ENCODE measurements around the gene CNTN2.

The CNTN2 gene

DNA sequence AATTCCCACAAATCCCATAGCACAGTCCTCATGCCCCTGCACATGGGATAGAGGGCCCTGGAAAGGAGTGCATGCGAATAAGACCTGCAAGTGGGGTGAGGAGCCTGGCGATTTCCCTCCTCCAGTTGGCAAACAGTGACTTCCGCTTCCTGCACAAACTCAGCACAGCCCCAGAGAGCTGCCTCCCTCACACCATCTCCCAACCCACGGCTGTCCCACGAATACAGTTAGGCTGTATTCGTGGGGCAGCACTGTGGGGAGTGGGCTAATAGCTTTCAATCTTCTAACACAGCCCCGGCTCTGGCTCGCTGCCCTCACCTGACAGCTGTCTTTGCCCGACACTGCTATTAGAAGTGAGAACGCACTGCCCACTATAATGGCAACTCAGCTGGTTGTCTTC lies 28.2 kb upstream of the CNTN2 start:
- Histone ChIP-seq H3K36me3 (ENCODE audit: insufficient read depth, low read length) (no peaks in the 10 kb centered on the region), H3K27me3 (ENCODE audit: insufficient read depth, low read length, poor library complexity) (peaks cover 24% of the 10 kb centered on the region), H3K9me3 (ENCODE audit: insufficient read depth, low read length, severe bottlenecking) (no peaks in the 10 kb centered on the region), H3K4me3 (ENCODE audit: low read depth in 1 of 2, low read length in 2 of 2) (no peak overlapping the region), H3K79me2 (ENCODE audit: insufficient read depth, low read length) (no peaks in the 10 kb centered on the region), H3K27ac (ENCODE audit: low read length) (no peak overlapping the region), H3K4me2 (ENCODE audit: insufficient read depth, low read length) (no peak overlapping the region), H4K20me1 (ENCODE audit: insufficient read depth, low read length) (0 out of 2 replicates have a peak, but pooled peaks cover 3% of the 10 kb centered on the region), H2AFZ (ENCODE audit: low read depth, low read length) (no peak overlapping the region), H3K4me1 (ENCODE audit: insufficient read depth, low read length) (no peaks in the 10 kb centered on the region), H3K9ac (ENCODE audit: low read depth, low read length) (no peak overlapping the region)
- TF ChIP-seq, protein P1, sequence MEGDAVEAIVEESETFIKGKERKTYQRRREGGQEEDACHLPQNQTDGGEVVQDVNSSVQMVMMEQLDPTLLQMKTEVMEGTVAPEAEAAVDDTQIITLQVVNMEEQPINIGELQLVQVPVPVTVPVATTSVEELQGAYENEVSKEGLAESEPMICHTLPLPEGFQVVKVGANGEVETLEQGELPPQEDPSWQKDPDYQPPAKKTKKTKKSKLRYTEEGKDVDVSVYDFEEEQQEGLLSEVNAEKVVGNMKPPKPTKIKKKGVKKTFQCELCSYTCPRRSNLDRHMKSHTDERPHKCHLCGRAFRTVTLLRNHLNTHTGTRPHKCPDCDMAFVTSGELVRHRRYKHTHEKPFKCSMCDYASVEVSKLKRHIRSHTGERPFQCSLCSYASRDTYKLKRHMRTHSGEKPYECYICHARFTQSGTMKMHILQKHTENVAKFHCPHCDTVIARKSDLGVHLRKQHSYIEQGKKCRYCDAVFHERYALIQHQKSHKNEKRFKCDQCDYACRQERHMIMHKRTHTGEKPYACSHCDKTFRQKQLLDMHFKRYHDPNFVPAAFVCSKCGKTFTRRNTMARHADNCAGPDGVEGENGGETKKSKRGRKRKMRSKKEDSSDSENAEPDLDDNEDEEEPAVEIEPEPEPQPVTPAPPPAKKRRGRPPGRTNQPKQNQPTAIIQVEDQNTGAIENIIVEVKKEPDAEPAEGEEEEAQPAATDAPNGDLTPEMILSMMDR (IDR thresholded peaks at IDR 0.05; ENCODE audit: borderline replicate concordance, extremely low read depth, low read length, poor library complexity, severe bottlenecking): no peak
- DNase-seq: no peak
- no peak for ATAC-seq (ENCODE audit: insufficient read depth, low read depth)

DNA sequence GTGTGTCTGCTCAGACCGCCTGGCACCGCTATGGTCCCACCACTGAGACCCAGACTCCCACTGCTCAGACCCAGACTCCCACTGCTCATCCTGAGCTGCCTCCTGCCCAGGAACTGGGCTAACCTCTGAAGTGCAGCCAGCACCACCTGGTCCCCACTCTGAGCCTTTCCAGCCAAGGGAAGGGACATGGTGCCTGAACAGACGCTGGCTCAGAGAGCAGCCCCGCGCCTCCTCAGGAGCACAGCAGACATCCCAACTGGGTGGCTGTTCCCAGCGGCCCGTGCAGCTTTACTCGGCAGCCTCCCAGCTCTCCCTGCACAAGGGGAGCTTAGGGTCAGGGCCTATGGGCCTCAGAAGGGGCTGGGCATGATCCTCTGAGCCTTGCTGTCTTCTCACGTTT lies 27.8 kb upstream of the CNTN2 start:
- Histone ChIP-seq H3K9ac (ENCODE audit: low read depth, low read length) (no peak overlapping the region), H3K27ac (ENCODE audit: low read length) (no peak overlapping the region), H3K36me3 (ENCODE audit: insufficient read depth, low read length) (no peaks in the 10 kb centered on the region), H2AFZ (ENCODE audit: low read depth, low read length) (no peak overlapping the region), H4K20me1 (ENCODE audit: insufficient read depth, low read length) (0 out of 2 replicates have a peak, but pooled peaks cover 3% of the 10 kb centered on the region), H3K4me3 (ENCODE audit: low read depth in 1 of 2, low read length in 2 of 2) (no peak overlapping the region), H3K79me2 (ENCODE audit: insufficient read depth, low read length) (no peaks in the 10 kb centered on the region), H3K9me3 (ENCODE audit: insufficient read depth, low read length, severe bottlenecking) (no peaks in the 10 kb centered on the region), H3K4me2 (ENCODE audit: insufficient read depth, low read length) (no peak overlapping the region), H3K4me1 (ENCODE audit: insufficient read depth, low read length) (no peaks in the 10 kb centered on the region), H3K27me3 (ENCODE audit: insufficient read depth, low read length, poor library complexity) (peaks cover 28% of the 10 kb centered on the region)
- TF ChIP-seq, protein P1 (IDR thresholded peaks at IDR 0.05; ENCODE audit: borderline replicate concordance, extremely low read depth, low read length, poor library complexity, severe bottlenecking): no peak
- TF ChIP-seq EZH2 (IDR thresholded peaks at IDR 0.05; ENCODE audit: borderline replicate concordance, low read depth, low read length, severe bottlenecking): no peak
- ATAC-seq (ENCODE audit: insufficient read depth, low read depth) (no peak), DNase-seq (no peak)

DNA sequence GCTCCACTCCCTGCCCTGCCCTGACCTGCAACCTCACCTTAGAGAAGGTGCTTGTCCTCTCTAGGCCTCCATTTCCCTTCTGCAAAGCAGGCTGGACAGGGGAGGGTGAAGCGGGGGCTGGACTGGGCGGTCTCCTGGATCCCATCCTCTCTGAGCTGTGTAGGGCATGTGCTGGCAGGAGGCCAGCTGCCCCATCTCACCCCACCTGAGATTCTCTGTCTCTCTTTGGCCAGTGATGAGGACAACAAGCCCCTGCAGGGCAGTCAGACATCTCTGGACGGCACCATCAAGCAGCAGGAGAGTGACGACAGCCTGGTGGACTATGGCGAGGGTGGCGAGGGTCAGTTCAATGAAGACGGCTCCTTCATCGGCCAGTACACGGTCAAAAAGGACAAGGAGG lies 26.9 kb upstream of the CNTN2 start:
- Histone ChIP-seq H3K9ac (ENCODE audit: low read depth, low read length) (no peak overlapping the region), H3K79me2 (ENCODE audit: insufficient read depth, low read length) (no peaks in the 10 kb centered on the region), H3K4me1 (ENCODE audit: insufficient read depth, low read length) (no peaks in the 10 kb centered on the region), H3K4me2 (ENCODE audit: insufficient read depth, low read length) (no peak overlapping the region), H4K20me1 (ENCODE audit: insufficient read depth, low read length) (0 out of 2 replicates have a peak, but pooled peaks cover 3% of the 10 kb centered on the region), H3K27ac (ENCODE audit: low read length) (no peak overlapping the region), H2AFZ (ENCODE audit: low read depth, low read length) (no peak overlapping the region), H3K36me3 (ENCODE audit: insufficient read depth, low read length) (no peaks in the 10 kb centered on the region), H3K9me3 (ENCODE audit: insufficient read depth, low read length, severe bottlenecking) (no peaks in the 10 kb centered on the region), H3K4me3 (ENCODE audit: low read depth in 1 of 2, low read length in 2 of 2) (no peak overlapping the region), H3K27me3 (ENCODE audit: insufficient read depth, low read length, poor library complexity) (peaks cover 33% of the 10 kb centered on the region)
- TF ChIP-seq, protein P1 (IDR thresholded peaks at IDR 0.05; ENCODE audit: borderline replicate concordance, extremely low read depth, low read length, poor library complexity, severe bottlenecking): no peak
- ATAC-seq (ENCODE audit: insufficient read depth, low read depth): no peak
- no peak for DNase-seq

DNA sequence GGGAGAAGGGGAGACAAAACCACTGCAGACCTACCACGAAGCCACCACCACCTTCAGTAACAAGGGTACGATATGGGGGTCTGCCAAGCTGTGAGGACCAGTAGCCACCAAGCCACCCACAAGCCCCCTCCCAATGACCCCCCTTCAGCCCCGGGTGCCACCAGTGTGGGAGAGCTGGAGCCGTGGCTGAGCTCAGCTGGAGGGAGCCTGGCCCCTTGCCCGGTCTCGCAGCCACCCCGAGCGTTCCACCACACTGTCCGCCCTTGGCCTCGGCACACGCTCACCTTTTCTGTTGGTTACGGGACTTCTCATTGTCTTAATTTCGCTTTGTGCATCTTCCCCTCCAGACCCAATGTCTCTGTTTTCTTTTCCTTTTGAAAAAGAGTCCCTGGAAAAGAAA lies 26.4 kb upstream of the CNTN2 start:
- no peaks in the 10 kb centered on the region for H3K9me3 ChIP-seq (ENCODE audit: insufficient read depth, low read length, severe bottlenecking)
- H3K4me1 ChIP-seq (ENCODE audit: insufficient read depth, low read length): no peaks in the 10 kb centered on the region
- H2AFZ ChIP-seq (ENCODE audit: low read depth, low read length): no peak overlapping the region
- TF ChIP-seq EZH2 (IDR thresholded peaks at IDR 0.05; ENCODE audit: borderline replicate concordance, low read depth, low read length, severe bottlenecking): no peak
- TF ChIP-seq, protein P1 (IDR thresholded peaks at IDR 0.05; ENCODE audit: borderline replicate concordance, extremely low read depth, low read length, poor library complexity, severe bottlenecking): no peak
- H4K20me1 ChIP-seq (ENCODE audit: insufficient read depth, low read length): 0 out of 2 replicates have a peak, but pooled peaks cover 3% of the 10 kb centered on the region
- no peak overlapping the region for H3K4me2 ChIP-seq (ENCODE audit: insufficient read depth, low read length)
- H3K9ac ChIP-seq (ENCODE audit: low read depth, low read length): no peak overlapping the region
- H3K27me3 ChIP-seq (ENCODE audit: insufficient read depth, low read length, poor library complexity): peaks cover 38% of the 10 kb centered on the region
- H3K79me2 ChIP-seq (ENCODE audit: insufficient read depth, low read length): no peaks in the 10 kb centered on the region
- no peak overlapping the region for H3K27ac ChIP-seq (ENCODE audit: low read length)
- no peaks in the 10 kb centered on the region for H3K36me3 ChIP-seq (ENCODE audit: insufficient read depth, low read length)
- H3K4me3 ChIP-seq (ENCODE audit: low read depth in 1 of 2, low read length in 2 of 2): no peak overlapping the region
- DNase-seq: no peak
- no peak for ATAC-seq (ENCODE audit: insufficient read depth, low read depth)
